ENCODE data around the gene AIG1.

AIG1 gene

GRCh38 chr6:143054329-143054728 lies 6.4 kb upstream of the AIG1 start:
- H3K4me1 ChIP-seq (ENCODE audit: control insufficient read depth, insufficient read depth, low read length, poor library complexity, severe bottlenecking): no peaks in the 10 kb centered on the region
- DNase-seq: no peak

GRCh38 chr6:143055213-143055612 lies 5.5 kb upstream of the AIG1 start:
- no peaks in the 10 kb centered on the region for H3K9me3 ChIP-seq (ENCODE audit: control insufficient read depth, low read length)
- H3K4me1 ChIP-seq (ENCODE audit: control insufficient read depth, insufficient read depth, low read length, poor library complexity, severe bottlenecking): peaks cover 4% of the 10 kb centered on the region
- H3K27ac ChIP-seq (ENCODE audit: insufficient read depth, low read length, poor library complexity, severe bottlenecking): no peak overlapping the region
- DNase-seq: no peak
- H3K27me3 ChIP-seq (replicated peaks; ENCODE audit: control insufficient read depth, insufficient read depth, low read length, poor library complexity, severe bottlenecking): no peaks in the 10 kb centered on the region
- H3K4me3 ChIP-seq (ENCODE audit: insufficient read depth, low read depth, low read length, poor library complexity, severe bottlenecking): no peak overlapping the region
- H3K36me3 ChIP-seq (ENCODE audit: control insufficient read depth, insufficient read depth, low read length): no peaks in the 10 kb centered on the region

More at GRCh38 chr6:143054329-143054728, 6.4 kb upstream of the AIG1 start:
- no peaks in the 10 kb centered on the region for H3K36me3 ChIP-seq (ENCODE audit: control insufficient read depth, insufficient read depth, low read length)
- H3K9me3 ChIP-seq (ENCODE audit: control insufficient read depth, low read length): no peaks in the 10 kb centered on the region
- no peaks in the 10 kb centered on the region for H3K27me3 ChIP-seq (replicated peaks; ENCODE audit: control insufficient read depth, insufficient read depth, low read length, poor library complexity, severe bottlenecking)
- no peak overlapping the region for H3K4me3 ChIP-seq (ENCODE audit: insufficient read depth, low read depth, low read length, poor library complexity, severe bottlenecking)
- H3K27ac ChIP-seq (ENCODE audit: insufficient read depth, low read length, poor library complexity, severe bottlenecking): no peak overlapping the region

GRCh38 chr6:143055891-143056290 lies 4.8 kb upstream of the AIG1 start:
- no peak for DNase-seq
- Histone ChIP-seq H3K27ac (ENCODE audit: insufficient read depth, low read length, poor library complexity, severe bottlenecking) (no peak overlapping the region), H3K9me3 (ENCODE audit: control insufficient read depth, low read length) (no peaks in the 10 kb centered on the region), H3K4me3 (ENCODE audit: insufficient read depth, low read depth, low read length, poor library complexity, severe bottlenecking) (no peak overlapping the region), H3K36me3 (ENCODE audit: control insufficient read depth, insufficient read depth, low read length) (no peaks in the 10 kb centered on the region), H3K27me3 (replicated peaks; ENCODE audit: control insufficient read depth, insufficient read depth, low read length, poor library complexity, severe bottlenecking) (no peaks in the 10 kb centered on the region), H3K4me1 (ENCODE audit: control insufficient read depth, insufficient read depth, low read length, poor library complexity, severe bottlenecking) (peaks cover 5% of the 10 kb centered on the region)

GRCh38 chr6:143058987-143059386 lies 1.7 kb upstream of the AIG1 start:
- Histone ChIP-seq H3K27ac (ENCODE audit: insufficient read depth, low read length, poor library complexity, severe bottlenecking) (no peak overlapping the region), H3K4me1 (ENCODE audit: control insufficient read depth, insufficient read depth, low read length, poor library complexity, severe bottlenecking) (peaks cover 10% of the 10 kb centered on the region), H3K36me3 (ENCODE audit: control insufficient read depth, insufficient read depth, low read length) (no peaks in the 10 kb centered on the region), H3K9me3 (ENCODE audit: control insufficient read depth, low read length) (no peaks in the 10 kb centered on the region), H3K27me3 (replicated peaks; ENCODE audit: control insufficient read depth, insufficient read depth, low read length, poor library complexity, severe bottlenecking) (no peaks in the 10 kb centered on the region), H3K4me3 (ENCODE audit: insufficient read depth, low read depth, low read length, poor library complexity, severe bottlenecking) (no peak overlapping the region)
- DNase-seq: no peak

- Histone ChIP-seq H3K27me3 (replicated peaks; ENCODE audit: control insufficient read depth, insufficient read depth, low read length, poor library complexity, severe bottlenecking) (no peaks in the 10 kb centered on the region), H3K4me3 (ENCODE audit: insufficient read depth, low read depth, low read length, poor library complexity, severe bottlenecking) (peak overlapping the region; percentile 94), H3K4me1 (ENCODE audit: control insufficient read depth, insufficient read depth, low read length, poor library complexity, severe bottlenecking) (peaks cover 10% of the 10 kb centered on the region), H3K9me3 (ENCODE audit: control insufficient read depth, low read length) (no peaks in the 10 kb centered on the region), H3K27ac (ENCODE audit: insufficient read depth, low read length, poor library complexity, severe bottlenecking) (peak overlapping the region; percentile 72), H3K36me3 (ENCODE audit: control insufficient read depth, insufficient read depth, low read length) (no peaks in the 10 kb centered on the region)
- no peak for DNase-seq
These were observed 881 bp upstream of the AIG1 start for GRCh38 chr6:143059663-143060353.

GRCh38 chr6:143060354-143060805 lies 309 bp upstream of the AIG1 start:
- peaks cover 10% of the 10 kb centered on the region for H3K4me1 ChIP-seq (ENCODE audit: control insufficient read depth, insufficient read depth, low read length, poor library complexity, severe bottlenecking)
- no peaks in the 10 kb centered on the region for H3K27me3 ChIP-seq (replicated peaks; ENCODE audit: control insufficient read depth, insufficient read depth, low read length, poor library complexity, severe bottlenecking)
- peak overlapping the region; percentile 72 for H3K27ac ChIP-seq (ENCODE audit: insufficient read depth, low read length, poor library complexity, severe bottlenecking)
- no peaks in the 10 kb centered on the region for H3K36me3 ChIP-seq (ENCODE audit: control insufficient read depth, insufficient read depth, low read length)
- H3K4me3 ChIP-seq (ENCODE audit: insufficient read depth, low read depth, low read length, poor library complexity, severe bottlenecking): peak overlapping the region; percentile 94
- H3K9me3 ChIP-seq (ENCODE audit: control insufficient read depth, low read length): no peaks in the 10 kb centered on the region
- DNase-seq: peak; percentile 63 to 77 (median 71)

GRCh38 chr6:143061597-143062385 lies 1.1 kb downstream of the AIG1 start:
- Histone ChIP-seq H3K4me1 (ENCODE audit: control insufficient read depth, insufficient read depth, low read length, poor library complexity, severe bottlenecking) (peaks cover 10% of the 10 kb centered on the region), H3K27ac (ENCODE audit: insufficient read depth, low read length, poor library complexity, severe bottlenecking) (no peak overlapping the region), H3K36me3 (ENCODE audit: control insufficient read depth, insufficient read depth, low read length) (no peaks in the 10 kb centered on the region), H3K9me3 (ENCODE audit: control insufficient read depth, low read length) (no peaks in the 10 kb centered on the region), H3K4me3 (ENCODE audit: insufficient read depth, low read depth, low read length, poor library complexity, severe bottlenecking) (peak overlapping the region; percentile 94), H3K27me3 (replicated peaks; ENCODE audit: control insufficient read depth, insufficient read depth, low read length, poor library complexity, severe bottlenecking) (no peaks in the 10 kb centered on the region)
- no peak for DNase-seq

- Histone ChIP-seq H3K27me3 (replicated peaks; ENCODE audit: control insufficient read depth, insufficient read depth, low read length, poor library complexity, severe bottlenecking) (no peaks in the 10 kb centered on the region), H3K27ac (ENCODE audit: insufficient read depth, low read length, poor library complexity, severe bottlenecking) (no peak overlapping the region), H3K4me3 (ENCODE audit: insufficient read depth, low read depth, low read length, poor library complexity, severe bottlenecking) (no peak overlapping the region), H3K36me3 (ENCODE audit: control insufficient read depth, insufficient read depth, low read length) (no peaks in the 10 kb centered on the region), H3K9me3 (ENCODE audit: control insufficient read depth, low read length) (no peaks in the 10 kb centered on the region), H3K4me1 (ENCODE audit: control insufficient read depth, insufficient read depth, low read length, poor library complexity, severe bottlenecking) (peaks cover 10% of the 10 kb centered on the region)
- DNase-seq: no peak
These were observed 1.9 kb downstream of the AIG1 start for GRCh38 chr6:143062551-143062950.

- Histone ChIP-seq H3K4me1 (ENCODE audit: control insufficient read depth, insufficient read depth, low read length, poor library complexity, severe bottlenecking) (peaks cover 10% of the 10 kb centered on the region), H3K4me3 (ENCODE audit: insufficient read depth, low read depth, low read length, poor library complexity, severe bottlenecking) (no peak overlapping the region), H3K27me3 (replicated peaks; ENCODE audit: control insufficient read depth, insufficient read depth, low read length, poor library complexity, severe bottlenecking) (no peaks in the 10 kb centered on the region), H3K9me3 (ENCODE audit: control insufficient read depth, low read length) (no peaks in the 10 kb centered on the region), H3K36me3 (ENCODE audit: control insufficient read depth, insufficient read depth, low read length) (no peaks in the 10 kb centered on the region), H3K27ac (ENCODE audit: insufficient read depth, low read length, poor library complexity, severe bottlenecking) (no peak overlapping the region)
- no peak for DNase-seq
These were observed 2.9 kb downstream of the AIG1 start for GRCh38 chr6:143063631-143064030.

- no peaks in the 10 kb centered on the region for H3K27me3 ChIP-seq (replicated peaks; ENCODE audit: control insufficient read depth, insufficient read depth, low read length, poor library complexity, severe bottlenecking)
- H3K4me1 ChIP-seq (ENCODE audit: control insufficient read depth, insufficient read depth, low read length, poor library complexity, severe bottlenecking): peaks cover 10% of the 10 kb centered on the region
- no peaks in the 10 kb centered on the region for H3K36me3 ChIP-seq (ENCODE audit: control insufficient read depth, insufficient read depth, low read length)
- no peak overlapping the region for H3K27ac ChIP-seq (ENCODE audit: insufficient read depth, low read length, poor library complexity, severe bottlenecking)
- H3K4me3 ChIP-seq (ENCODE audit: insufficient read depth, low read depth, low read length, poor library complexity, severe bottlenecking): no peak overlapping the region
- H3K9me3 ChIP-seq (ENCODE audit: control insufficient read depth, low read length): no peaks in the 10 kb centered on the region
- DNase-seq: no peak
These were observed 3.6 kb downstream of the AIG1 start for GRCh38 chr6:143064271-143064670.
